IgD-negative memory B cell (primary cell): ENCODE data around the gene BTRC. TPM values are rescaled to one million over a fixed set of nuclear protein-coding genes. Genes with fewer than 3 reads are reported as not detected.

ENCODE experiments used
- H3K27ac Mint-ChIP-seq, 3 donors: one replicate each; pipeline ENCODE4 v1.8.0; 2020 to 2022; ENCODE audit warnings: mild to moderate bottlenecking in 3 of 3, mixed read lengths in 3 of 3, moderate library complexity in 1 of 3
- H3K27me3 Mint-ChIP-seq: one replicate; pipeline ENCODE4 v1.8.0; 2021; ENCODE audit warnings: mixed read lengths
- H3K36me3 Mint-ChIP-seq: one replicate; pipeline ENCODE4 v1.8.0; 2020; ENCODE audit warnings: mild to moderate bottlenecking, mixed read lengths
- H3K4me1 Mint-ChIP-seq, 3 donors: one replicate each; pipeline ENCODE4 v1.8.0; 2020 to 2022; ENCODE audit warnings: mixed read lengths in 3 of 3, mild to moderate bottlenecking in 1 of 3
- H3K4me3 Mint-ChIP-seq, 4 donors: one replicate each; pipeline ENCODE4 v1.8.0; 2020 to 2022; ENCODE audit warnings: mild to moderate bottlenecking in 4 of 4, mixed read lengths in 4 of 4, moderate library complexity in 3 of 4
- H3K9me3 Mint-ChIP-seq, 3 donors: one replicate each; pipeline ENCODE4 v1.8.0; 2020 to 2021; ENCODE audit warnings: mixed read lengths in 3 of 3, mild to moderate bottlenecking in 1 of 3
- polyA plus RNA-seq: library from polyadenylated mRNA; unstranded; fragments of 300-500 nt; fragmentation: Illumina TruSeq; gene quantifications from one replicate; pipeline ENCODE4 v1.2.3, GENCODE V29; 2021

BTRC gene
- polyA plus RNA-seq, 1 donor from 2014 or later: 8.3 TPM

- Mint-ChIP-seq H3K4me1 (peaks cover 10 to 16% (median 12%) of the 10 kb centered on the region in 3 donors), H3K27me3 (peaks cover 2% of the 10 kb centered on the region), H3K9me3 (no peaks in the 10 kb centered on the region), H3K36me3 (peaks cover 4% of the 10 kb centered on the region), H3K27ac (peak overlapping the region in 1 of 3 donors; percentile 24), H3K4me3 (no peak overlapping the region)
These were observed 100.1 kb downstream of the BTRC start for GRCh38 chr10:101453791-101454718.

GRCh38 chr10:101458869-101459268 lies 104.9 kb downstream of the BTRC start:
- H3K27me3 Mint-ChIP-seq: no peaks in the 10 kb centered on the region
- H3K36me3 Mint-ChIP-seq: peaks cover 2% of the 10 kb centered on the region
- no peaks in the 10 kb centered on the region for H3K9me3 Mint-ChIP-seq
- H3K4me1 Mint-ChIP-seq: peaks cover 0 to 3% (median 0%) of the 10 kb centered on the region in 3 donors
- H3K27ac Mint-ChIP-seq: no peak overlapping the region
- H3K4me3 Mint-ChIP-seq: no peak overlapping the region

DNA sequence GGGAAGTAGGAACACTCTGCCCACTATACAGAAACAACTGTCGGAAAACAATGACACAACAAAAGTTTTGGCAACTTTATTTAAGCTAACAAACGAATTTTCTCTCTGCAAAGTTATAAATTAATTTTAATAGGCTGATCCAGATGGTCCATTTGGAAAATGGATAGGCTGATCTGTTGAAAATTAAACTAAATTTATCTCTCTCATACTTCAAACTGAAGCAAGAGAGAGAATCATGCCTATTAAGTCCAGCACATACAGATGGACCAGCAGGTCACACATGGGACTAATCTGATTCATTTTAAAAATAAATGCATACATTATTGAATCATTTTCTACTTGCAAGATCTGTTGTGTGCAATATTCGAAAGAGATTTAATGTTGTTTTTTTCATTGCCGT lies 110.1 kb downstream of the BTRC start:
- Mint-ChIP-seq H3K36me3 (peaks cover 2% of the 10 kb centered on the region), H3K4me3 (no peak overlapping the region), H3K27me3 (no peaks in the 10 kb centered on the region), H3K4me1 (peaks cover 4 to 10% (median 8%) of the 10 kb centered on the region in 3 donors), H3K27ac (no peak overlapping the region), H3K9me3 (no peaks in the 10 kb centered on the region)

DNA sequence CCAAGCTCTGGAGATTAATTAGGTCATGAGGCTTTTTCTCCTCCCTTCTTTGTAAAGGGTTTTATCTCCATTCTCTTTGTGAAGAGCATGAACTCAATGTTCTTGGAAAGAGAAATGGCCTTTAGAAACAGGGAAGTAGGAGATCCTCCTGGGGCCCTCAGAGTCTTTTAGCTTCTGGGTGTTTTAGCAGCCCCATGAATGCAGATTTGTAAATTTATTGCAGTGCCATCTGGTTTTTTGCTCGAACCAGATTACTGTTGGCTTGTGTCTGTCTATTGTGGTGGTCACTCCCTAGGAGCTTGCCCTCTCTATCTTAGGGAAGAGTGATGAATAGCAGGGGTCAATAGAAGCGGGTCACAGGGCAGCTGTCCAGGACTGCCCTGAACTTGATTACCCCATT lies 110.6 kb downstream of the BTRC start:
- no peaks in the 10 kb centered on the region for H3K9me3 Mint-ChIP-seq
- peaks cover 2% of the 10 kb centered on the region for H3K36me3 Mint-ChIP-seq
- H3K4me1 Mint-ChIP-seq: peaks cover 4 to 10% (median 8%) of the 10 kb centered on the region in 3 donors
- H3K4me3 Mint-ChIP-seq: no peak overlapping the region
- H3K27me3 Mint-ChIP-seq: no peaks in the 10 kb centered on the region
- no peak overlapping the region for H3K27ac Mint-ChIP-seq

DNA sequence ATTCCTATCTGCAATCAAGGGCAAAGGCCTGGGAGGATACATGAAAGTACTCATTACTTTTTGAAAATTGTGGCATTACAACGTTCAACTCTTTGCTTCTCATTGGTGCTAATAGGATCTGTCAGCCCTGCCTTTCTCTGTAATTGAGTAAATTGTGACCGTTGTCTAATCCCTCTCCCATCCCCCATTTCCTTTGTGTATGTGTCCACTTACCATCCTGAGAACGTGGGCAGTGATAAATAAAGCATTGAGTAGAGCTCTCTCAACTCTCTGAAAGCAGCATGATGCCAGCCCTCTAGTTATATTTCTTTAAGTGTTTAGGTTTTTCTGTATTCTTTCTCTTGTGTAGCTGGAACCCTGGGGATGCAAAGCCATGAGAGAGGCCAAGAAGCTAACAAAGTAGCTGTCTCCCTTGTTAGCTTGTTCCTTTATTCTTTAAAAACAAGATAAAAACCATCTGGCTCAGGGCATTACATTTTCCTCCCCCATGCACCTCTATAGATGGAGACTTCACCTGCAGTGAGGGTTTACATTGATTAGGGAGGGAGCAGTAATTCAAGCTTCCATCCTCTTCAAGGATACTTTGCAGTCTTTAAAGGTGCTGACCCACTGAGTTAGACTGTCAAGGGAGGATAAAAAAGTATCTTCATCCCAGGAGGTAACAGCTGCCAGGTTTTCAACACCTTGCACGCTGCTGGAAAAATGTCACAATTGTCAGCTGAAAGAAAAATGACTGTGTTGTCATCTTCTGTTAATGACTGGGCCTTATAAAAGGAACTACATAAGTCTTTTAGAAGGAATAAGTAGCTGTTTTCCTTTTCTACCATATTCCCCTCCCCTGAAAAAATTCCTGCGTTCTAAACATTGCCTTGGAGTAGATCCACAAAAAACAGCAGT lies 112.3 kb downstream of the BTRC start:
- Mint-ChIP-seq H3K27ac (peak overlapping the region in 1 of 3 donors; percentile 74), H3K27me3 (no peaks in the 10 kb centered on the region), H3K4me3 (no peak overlapping the region)

DNA sequence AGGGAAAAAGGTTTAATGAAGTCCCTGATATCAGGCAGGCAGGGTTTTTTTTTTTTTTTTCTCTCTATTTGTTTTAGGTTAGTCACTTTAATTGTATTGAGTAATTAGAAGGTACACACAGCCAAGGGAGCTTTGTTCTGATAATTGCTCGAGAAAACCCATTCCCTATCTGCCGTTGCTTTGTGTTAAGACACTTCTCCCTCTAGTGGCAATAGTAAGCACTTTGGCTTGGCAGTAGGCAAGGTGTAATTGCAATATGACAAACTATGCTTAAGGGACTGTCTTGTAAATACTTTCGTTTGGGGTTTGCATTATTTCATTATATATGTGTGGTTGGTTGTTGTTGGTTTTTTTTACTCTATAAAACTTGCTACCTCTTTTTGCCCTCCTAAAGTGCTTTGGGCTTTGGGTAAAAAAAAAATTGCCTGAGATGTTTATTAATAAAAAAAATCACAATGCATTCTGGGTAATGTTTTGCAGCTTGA lies 113.4 kb downstream of the BTRC start:
- Mint-ChIP-seq H3K36me3 (peaks cover 5% of the 10 kb centered on the region), H3K4me3 (peak overlapping the region in 1 of 4 donors; percentile 23), H3K4me1 (peaks cover 4 to 10% (median 8%) of the 10 kb centered on the region in 3 donors), H3K27ac (peak overlapping the region in 1 of 3 donors; percentile 7), H3K9me3 (no peaks in the 10 kb centered on the region), H3K27me3 (no peaks in the 10 kb centered on the region)

More for the DNA sequence above, 112.3 kb downstream of the BTRC start:
- Mint-ChIP-seq H3K9me3 (no peaks in the 10 kb centered on the region), H3K36me3 (peaks cover 2% of the 10 kb centered on the region), H3K4me1 (peaks cover 4 to 10% (median 8%) of the 10 kb centered on the region in 3 donors)

DNA sequence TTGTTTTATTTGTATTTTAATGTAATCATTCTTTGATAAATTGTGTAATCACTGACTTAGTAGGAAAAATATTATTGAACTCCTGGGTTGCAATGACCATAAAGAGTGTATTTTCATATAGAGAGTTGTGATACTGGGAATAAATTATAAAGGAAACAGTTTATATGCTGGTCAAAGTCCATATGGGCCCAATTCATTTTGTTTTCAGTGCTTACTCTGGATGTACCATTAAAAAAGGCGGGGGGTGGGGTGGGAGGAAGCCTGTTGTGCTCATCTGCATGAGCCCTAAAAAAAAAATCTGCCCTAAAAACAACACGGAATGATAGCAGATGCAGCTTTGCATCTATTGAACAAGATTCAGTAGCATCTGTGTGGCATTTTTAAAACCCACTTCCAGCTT lies 114.2 kb downstream of the BTRC start:
- H3K27me3 Mint-ChIP-seq: no peaks in the 10 kb centered on the region
- H3K27ac Mint-ChIP-seq: no peak overlapping the region
- peaks cover 4 to 10% (median 8%) of the 10 kb centered on the region in 3 donors for H3K4me1 Mint-ChIP-seq
- H3K9me3 Mint-ChIP-seq: no peaks in the 10 kb centered on the region
- no peak overlapping the region for H3K4me3 Mint-ChIP-seq
- H3K36me3 Mint-ChIP-seq: peaks cover 9% of the 10 kb centered on the region

- H3K4me3 Mint-ChIP-seq: no peak overlapping the region
These were observed 122.4 kb downstream of the BTRC start for GRCh38 chr10:101476383-101476782.

DNA sequence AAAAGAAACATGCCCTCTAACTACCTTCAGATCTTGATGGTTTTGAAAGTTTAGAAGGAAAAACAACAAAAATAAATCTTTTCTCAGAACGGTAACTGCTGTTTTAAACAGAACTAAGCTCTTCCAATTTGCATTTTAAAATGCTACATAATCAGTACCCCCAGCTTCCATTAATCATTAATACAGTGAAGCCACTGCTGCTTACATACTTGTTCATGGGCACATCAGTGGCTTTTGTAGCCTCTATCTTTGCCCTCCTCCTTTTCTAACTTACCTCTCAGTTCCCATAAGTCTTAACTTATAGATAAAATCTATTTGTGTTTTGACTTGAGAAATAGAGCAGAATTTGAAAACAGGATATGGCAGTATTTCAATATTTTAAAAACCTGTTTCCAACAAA lies 125.0 kb downstream of the BTRC start:
- Mint-ChIP-seq H3K27me3 (no peaks in the 10 kb centered on the region), H3K9me3 (no peaks in the 10 kb centered on the region), H3K4me3 (no peak overlapping the region), H3K36me3 (peaks cover 21% of the 10 kb centered on the region), H3K27ac (no peak overlapping the region), H3K4me1 (no peaks in the 10 kb centered on the region)

More at GRCh38 chr10:101476383-101476782, 122.4 kb downstream of the BTRC start:
- no peaks in the 10 kb centered on the region for H3K4me1 Mint-ChIP-seq
- H3K27me3 Mint-ChIP-seq: no peaks in the 10 kb centered on the region
- peaks cover 27% of the 10 kb centered on the region for H3K36me3 Mint-ChIP-seq
- H3K27ac Mint-ChIP-seq: no peak overlapping the region
- no peaks in the 10 kb centered on the region for H3K9me3 Mint-ChIP-seq

GRCh38 chr10:101481256-101481655 lies 127.3 kb downstream of the BTRC start:
- Mint-ChIP-seq H3K27me3 (no peaks in the 10 kb centered on the region), H3K9me3 (no peaks in the 10 kb centered on the region), H3K4me3 (no peak overlapping the region), H3K36me3 (peaks cover 17% of the 10 kb centered on the region), H3K4me1 (no peaks in the 10 kb centered on the region), H3K27ac (no peak overlapping the region)

GRCh38 chr10:101482568-101482967 lies 128.6 kb downstream of the BTRC start:
- H3K4me3 Mint-ChIP-seq: no peak overlapping the region
- H3K27me3 Mint-ChIP-seq: no peaks in the 10 kb centered on the region
- H3K9me3 Mint-ChIP-seq: no peaks in the 10 kb centered on the region
- no peaks in the 10 kb centered on the region for H3K4me1 Mint-ChIP-seq
- H3K27ac Mint-ChIP-seq: no peak overlapping the region
- peaks cover 15% of the 10 kb centered on the region for H3K36me3 Mint-ChIP-seq

DNA sequence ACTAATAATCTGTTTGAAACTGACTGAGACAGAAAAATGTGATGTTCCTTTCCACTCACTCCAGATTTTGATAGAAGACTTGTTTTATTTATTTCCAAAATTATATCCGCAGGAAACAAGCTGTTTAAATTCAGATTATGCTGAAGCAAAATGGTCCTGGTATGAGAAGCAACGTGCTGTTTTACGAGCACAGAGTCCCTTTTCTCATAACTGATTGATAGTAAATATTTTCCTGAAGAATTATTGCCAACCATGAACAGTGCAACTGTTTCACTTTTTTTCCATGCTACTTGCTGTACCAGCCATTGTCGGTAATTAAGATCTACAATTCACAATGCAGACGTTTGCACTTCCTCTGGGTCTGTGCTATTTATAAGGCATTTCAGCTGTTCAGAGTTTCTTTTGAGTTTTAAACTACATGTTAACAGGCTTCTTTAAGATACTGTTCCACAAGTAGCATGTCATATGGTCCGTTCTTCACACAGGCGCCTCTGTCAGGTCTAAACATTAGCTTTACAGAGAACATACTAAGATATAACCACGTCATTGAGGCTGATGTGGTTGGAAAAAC lies 130.3 kb downstream of the BTRC start:
- H3K9me3 Mint-ChIP-seq: no peaks in the 10 kb centered on the region
- H3K27me3 Mint-ChIP-seq: no peaks in the 10 kb centered on the region
- no peaks in the 10 kb centered on the region for H3K4me1 Mint-ChIP-seq
- peaks cover 13% of the 10 kb centered on the region for H3K36me3 Mint-ChIP-seq
- H3K27ac Mint-ChIP-seq: no peak overlapping the region
- H3K4me3 Mint-ChIP-seq: no peak overlapping the region

DNA sequence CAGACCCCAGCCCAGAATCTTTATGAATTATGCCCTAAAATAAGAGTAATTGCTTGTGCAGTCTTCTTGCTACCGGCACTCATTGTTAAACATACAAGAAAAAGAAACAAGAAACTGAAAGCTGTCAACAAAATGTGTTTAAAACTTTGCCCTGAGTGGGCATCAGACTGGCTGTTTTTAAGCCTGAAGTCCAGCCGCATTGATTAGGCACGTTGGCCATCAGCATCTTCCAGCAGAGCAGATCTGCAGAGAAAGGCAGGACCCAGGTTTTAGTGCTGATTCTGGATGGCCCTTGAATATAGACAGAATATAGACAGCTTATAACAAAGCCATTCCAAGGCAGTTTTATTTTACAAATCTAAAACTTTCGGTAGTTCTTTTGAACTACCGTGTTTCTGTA lies 131.2 kb downstream of the BTRC start:
- Mint-ChIP-seq H3K27me3 (no peaks in the 10 kb centered on the region), H3K4me3 (no peak overlapping the region), H3K27ac (no peak overlapping the region), H3K36me3 (peaks cover 7% of the 10 kb centered on the region), H3K9me3 (no peaks in the 10 kb centered on the region), H3K4me1 (no peaks in the 10 kb centered on the region)

DNA sequence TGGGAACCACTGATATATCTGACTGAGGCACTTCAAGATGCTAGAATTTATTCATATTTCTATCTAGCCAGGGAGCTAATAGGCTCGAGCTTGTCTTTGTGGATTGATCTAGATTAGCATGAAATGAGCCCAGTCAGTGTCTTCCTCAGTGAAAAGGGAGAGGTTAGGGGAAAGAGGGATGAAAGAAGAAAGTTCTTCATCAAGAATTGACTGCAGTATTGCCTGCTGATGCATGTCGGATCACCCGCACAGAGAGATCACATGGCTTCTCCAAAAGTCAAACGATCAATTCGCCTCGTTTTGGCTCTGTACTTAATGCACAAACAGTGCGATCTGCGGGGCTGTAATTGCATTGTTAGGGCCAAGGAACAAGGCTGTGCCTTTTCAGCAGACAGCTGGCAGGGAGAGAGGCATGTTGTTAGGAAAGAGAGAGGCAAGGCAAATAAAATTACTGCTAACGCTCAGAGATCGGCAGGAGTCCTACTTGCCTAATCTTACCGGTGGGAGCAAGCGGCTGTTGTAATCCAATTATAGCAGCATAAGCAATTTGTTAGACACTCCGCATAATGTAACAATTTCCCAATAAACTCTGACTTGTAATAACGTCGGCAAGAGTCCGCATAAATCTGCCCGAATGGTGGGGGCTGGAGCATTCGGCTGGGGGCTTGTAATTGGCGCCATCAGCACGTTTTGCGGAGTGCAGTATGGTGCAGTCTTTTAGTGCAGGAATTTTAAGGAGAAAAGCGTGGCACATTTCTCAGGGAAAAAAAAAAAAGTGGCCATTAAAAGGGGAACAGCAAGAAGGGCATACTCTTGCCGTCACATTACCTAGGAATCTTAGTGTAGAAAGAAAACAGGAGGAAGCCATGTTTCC lies 132.0 kb downstream of the BTRC start:
- Mint-ChIP-seq H3K4me1 (no peaks in the 10 kb centered on the region), H3K4me3 (peak overlapping the region in 1 of 4 donors; percentile 49), H3K27me3 (no peaks in the 10 kb centered on the region), H3K9me3 (no peaks in the 10 kb centered on the region), H3K27ac (no peak overlapping the region), H3K36me3 (peaks cover 9% of the 10 kb centered on the region)
